ENCODE results near the gene HMGN4. TPM values are rescaled to one million over a fixed set of nuclear protein-coding genes. Genes with fewer than 3 reads are reported as not detected.

HMGN4 gene
- total RNA-seq, 1 donor from 2014 or later, result 20.6 TPM

GRCh38 chr6:26495281-26495680 lies 42.9 kb upstream of the HMGN4 start:
- Histone ChIP-seq H3K4me1 (no peaks in the 10 kb centered on the region), H3K27ac (no peak overlapping the region), H3K27me3 (no peaks in the 10 kb centered on the region), H3K36me3 (no peaks in the 10 kb centered on the region), H3K4me3 (no peak overlapping the region), H3K9me3 (no peaks in the 10 kb centered on the region)
- DNase-seq (ENCODE audit: low spot score in 2 of 2), result no peak
- intact Hi-C loops (cut with DNase I), result no loop called here
- TF ChIP-seq CTCF (IDR thresholded peaks at IDR 0.05), result no peak

GRCh38 chr6:26497610-26498009 lies 40.6 kb upstream of the HMGN4 start:
- Histone ChIP-seq H3K27ac (no peak overlapping the region), H3K9me3 (no peaks in the 10 kb centered on the region), H3K27me3 (no peaks in the 10 kb centered on the region), H3K4me3 (no peak overlapping the region), H3K4me1 (no peaks in the 10 kb centered on the region), H3K36me3 (no peaks in the 10 kb centered on the region)
- no peak for TF ChIP-seq CTCF (IDR thresholded peaks at IDR 0.05)
- no peak for DNase-seq (ENCODE audit: low spot score in 2 of 2)
- intact Hi-C loops (cut with DNase I), result no loop called here

GRCh38 chr6:26500102-26500501 lies 38.1 kb upstream of the HMGN4 start, which contains the start of gene BTN1A1:
Gene BTN1A1 (plus strand): TSS chr6:26500303. CDS start chr6:26501287, 984 bp downstream.
- Histone ChIP-seq H3K9me3 (no peaks in the 10 kb centered on the region), H3K4me1 (no peaks in the 10 kb centered on the region), H3K27me3 (no peaks in the 10 kb centered on the region), H3K36me3 (no peaks in the 10 kb centered on the region), H3K27ac (no peak within 1 kb of the TSS), H3K4me3 (no peak within 1 kb of the TSS)
- intact Hi-C loops (cut with DNase I), result no loop called here
- TF ChIP-seq CTCF (IDR thresholded peaks at IDR 0.05), result no peak
- no peak for DNase-seq (ENCODE audit: low spot score in 2 of 2)

- no peak for TF ChIP-seq CTCF (IDR thresholded peaks at IDR 0.05)
- no peak for DNase-seq (ENCODE audit: low spot score in 2 of 2)
Measured at GRCh38 chr6:26501482-26501986, 36.6 kb upstream of the HMGN4 start.

GRCh38 chr6:26502165-26502564 lies 36.0 kb upstream of the HMGN4 start:
- no peak for TF ChIP-seq CTCF (IDR thresholded peaks at IDR 0.05)
- Histone ChIP-seq H3K9me3 (no peaks in the 10 kb centered on the region), H3K4me3 (peak overlapping the region; percentile 45 to 51), H3K36me3 (no peaks in the 10 kb centered on the region), H3K4me1 (no peaks in the 10 kb centered on the region), H3K27ac (no peak overlapping the region), H3K27me3 (no peaks in the 10 kb centered on the region)
- no peak for DNase-seq (ENCODE audit: low spot score in 2 of 2)
- intact Hi-C loops (cut with DNase I), result no loop called here

More at GRCh38 chr6:26501482-26501986, 36.6 kb upstream of the HMGN4 start:
- Histone ChIP-seq H3K27me3 (no peaks in the 10 kb centered on the region), H3K36me3 (no peaks in the 10 kb centered on the region), H3K4me3 (peak overlapping the region; percentile 45 to 51), H3K9me3 (no peaks in the 10 kb centered on the region), H3K27ac (no peak overlapping the region), H3K4me1 (no peaks in the 10 kb centered on the region)
- intact Hi-C loops (cut with DNase I), result no loop called here

GRCh38 chr6:26502626-26503025 lies 35.5 kb upstream of the HMGN4 start:
- no peak for DNase-seq (ENCODE audit: low spot score in 2 of 2)
- Histone ChIP-seq H3K9me3 (no peaks in the 10 kb centered on the region), H3K27ac (no peak overlapping the region), H3K36me3 (no peaks in the 10 kb centered on the region), H3K4me3 (no peak overlapping the region), H3K27me3 (no peaks in the 10 kb centered on the region), H3K4me1 (no peaks in the 10 kb centered on the region)
- intact Hi-C loops (cut with DNase I), result no loop called here
- no peak for TF ChIP-seq CTCF (IDR thresholded peaks at IDR 0.05)

Measured in ascending aorta (tissue), 2 donors.